GM19438 (cell line): ENCODE measurements around the gene VIT.

Experiments
- ATAC-seq: cut with Tn5 transposase; IDR thresholded peaks from one replicate; pipeline ENCODE4 v1.9.1; 2021; ENCODE audit warnings: low read depth; ENCODE audit not compliant: unreplicated experiment

VIT gene

DNA sequence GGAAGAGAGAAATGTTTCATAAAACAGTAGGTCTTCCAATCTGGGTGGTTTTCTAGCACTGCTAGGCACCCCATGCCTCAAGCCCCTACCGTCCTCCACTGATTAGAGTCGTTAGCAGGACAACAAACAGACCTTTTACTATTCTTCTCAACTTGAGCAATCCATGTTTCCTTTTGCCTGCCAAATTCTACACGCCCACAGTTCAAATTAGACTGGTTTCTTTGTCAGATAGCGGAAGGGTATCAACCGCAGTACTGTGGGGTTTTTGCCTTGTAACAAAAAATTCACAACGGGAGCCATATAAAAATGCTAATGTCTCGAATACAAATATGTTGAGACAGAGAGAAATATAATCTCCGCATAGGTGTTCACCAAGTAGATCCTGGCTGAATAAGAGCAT, 59.9 kb downstream of the VIT start:
- ATAC-seq, result no peak

GRCh38 chr2:36762764-36763490, 66.4 kb downstream of the VIT start:
- ATAC-seq, result no peak

GRCh38 chr2:36769106-36769505, 72.6 kb downstream of the VIT start:
- no peak for ATAC-seq

DNA sequence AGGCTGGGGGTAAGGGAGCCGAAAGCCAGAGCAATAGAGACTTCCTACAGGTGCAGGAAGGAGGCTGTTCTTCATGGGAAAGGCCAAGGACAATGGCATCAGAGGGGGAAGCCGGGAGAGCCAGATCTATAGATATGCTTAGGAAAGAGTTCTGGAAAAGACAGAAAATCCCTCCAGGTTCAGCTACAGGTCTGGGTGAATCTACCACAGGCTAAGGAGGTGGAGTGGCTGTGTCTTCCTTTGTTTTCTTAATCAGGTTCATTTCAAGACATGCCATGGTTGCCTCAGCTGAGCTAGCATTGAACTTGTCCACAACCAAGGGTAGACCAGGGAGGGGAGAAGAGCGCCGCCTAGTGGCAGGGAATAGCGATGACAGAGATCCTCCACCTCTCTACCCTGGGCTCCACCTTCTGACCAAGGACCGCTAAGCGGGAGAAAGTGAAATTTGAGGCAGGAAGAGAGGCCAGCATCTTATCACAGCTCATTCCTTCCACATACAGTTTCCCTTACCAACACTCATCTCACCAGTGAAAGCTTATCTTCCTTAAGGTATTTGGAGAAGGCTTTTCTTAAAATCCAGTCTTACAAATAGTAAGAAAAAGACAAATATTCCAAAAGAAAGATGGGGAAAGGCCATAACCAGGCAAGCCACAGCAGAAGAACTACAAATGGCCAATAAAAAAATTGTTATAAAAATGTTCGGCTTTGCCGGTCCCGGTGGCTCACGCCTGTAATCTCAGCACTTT, 74.2 kb downstream of the VIT start:
- ATAC-seq, result no peak

- no peak for ATAC-seq
These were observed 75.2 kb downstream of the VIT start for GRCh38 chr2:36771671-36772070.

DNA sequence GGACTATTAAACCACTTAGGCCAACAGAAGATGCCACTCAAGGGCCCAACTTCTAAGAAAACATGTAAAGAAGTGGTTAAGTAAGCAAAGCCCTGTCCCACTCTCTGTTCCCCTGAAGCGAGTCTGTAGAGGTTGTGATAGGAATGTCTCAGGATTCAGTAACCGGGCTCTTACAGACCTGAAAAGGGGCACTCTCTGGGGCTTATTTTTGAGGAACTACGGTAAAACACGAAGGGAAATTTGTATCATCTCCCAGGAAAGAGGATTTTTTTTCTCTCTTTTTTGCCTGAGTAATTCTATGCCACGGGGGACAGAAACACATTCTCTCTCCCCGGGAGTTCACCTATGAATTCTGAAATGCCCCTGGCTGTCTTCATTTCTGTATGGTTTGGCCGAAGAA, 77.4 kb downstream of the VIT start:
- no peak for ATAC-seq

DNA sequence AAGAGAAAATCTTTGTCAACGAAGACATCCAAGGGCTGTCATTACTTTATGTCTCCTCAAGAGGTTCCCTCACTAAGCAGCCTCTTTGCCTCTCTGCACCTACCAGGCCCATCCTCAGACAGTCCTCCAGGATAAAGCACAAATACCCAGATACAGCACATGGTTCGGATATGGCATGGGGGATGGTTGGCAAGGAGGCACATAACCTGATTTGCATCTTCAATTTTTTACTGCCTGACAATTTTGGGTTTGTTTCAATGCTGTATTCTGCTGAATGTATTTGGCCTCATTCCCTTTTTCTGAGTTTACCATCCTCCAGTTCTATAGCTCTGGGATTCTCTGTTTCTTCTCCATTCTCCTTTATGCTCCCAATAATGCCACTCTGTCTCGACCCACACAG, 78.8 kb downstream of the VIT start:
- ATAC-seq, result no peak

DNA sequence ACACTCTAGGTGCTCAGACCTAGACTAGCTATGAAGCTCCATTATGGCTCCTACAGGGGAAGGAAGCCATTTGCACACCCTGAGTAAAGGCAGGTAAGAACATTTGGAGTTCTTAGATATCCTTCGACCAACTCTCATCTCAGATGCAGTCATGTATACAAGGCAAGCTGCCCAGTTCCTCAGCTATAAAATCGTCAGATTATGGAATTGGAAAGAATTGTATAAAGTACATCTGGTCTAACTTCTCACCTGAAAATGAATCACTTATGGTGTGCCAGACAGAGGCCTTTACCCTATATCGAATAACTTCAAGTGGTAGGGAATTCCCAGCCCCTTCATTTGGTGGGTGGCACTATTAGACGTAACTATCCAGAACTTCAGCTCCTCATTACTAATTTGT, 79.3 kb downstream of the VIT start:
- ATAC-seq, result no peak

GRCh38 chr2:36777272-36777671, 80.8 kb downstream of the VIT start:
- ATAC-seq, result no peak

- ATAC-seq, result no peak
These were observed 81.3 kb downstream of the VIT start for GRCh38 chr2:36777788-36778187.

- no peak for ATAC-seq
These were observed 83.0 kb downstream of the VIT start for GRCh38 chr2:36779462-36779861.

GRCh38 chr2:36780231-36780839, 83.8 kb downstream of the VIT start:
- ATAC-seq, result no peak

- no peak for ATAC-seq
These were observed 85.6 kb downstream of the VIT start for GRCh38 chr2:36781907-36782720.

DNA sequence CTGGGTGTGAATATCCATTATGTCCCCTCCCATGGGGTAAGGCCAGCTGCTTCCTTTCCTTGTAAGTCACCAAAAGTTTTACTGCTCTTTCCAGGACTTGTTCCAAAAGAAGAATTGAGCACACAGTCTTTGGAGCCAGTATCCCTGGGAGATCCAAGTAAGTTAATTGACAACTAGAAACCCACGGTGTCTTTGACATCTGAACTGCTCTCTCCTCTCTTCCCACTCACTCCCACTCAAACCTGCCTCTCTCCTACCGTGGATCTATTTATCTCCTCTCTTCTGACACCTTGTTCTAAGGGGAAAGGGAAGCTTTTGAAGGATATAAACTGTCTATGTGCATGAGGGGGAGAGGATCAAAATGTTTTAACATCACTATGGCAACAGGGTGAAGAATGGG, 86.7 kb downstream of the VIT start:
- ATAC-seq, result no peak

DNA sequence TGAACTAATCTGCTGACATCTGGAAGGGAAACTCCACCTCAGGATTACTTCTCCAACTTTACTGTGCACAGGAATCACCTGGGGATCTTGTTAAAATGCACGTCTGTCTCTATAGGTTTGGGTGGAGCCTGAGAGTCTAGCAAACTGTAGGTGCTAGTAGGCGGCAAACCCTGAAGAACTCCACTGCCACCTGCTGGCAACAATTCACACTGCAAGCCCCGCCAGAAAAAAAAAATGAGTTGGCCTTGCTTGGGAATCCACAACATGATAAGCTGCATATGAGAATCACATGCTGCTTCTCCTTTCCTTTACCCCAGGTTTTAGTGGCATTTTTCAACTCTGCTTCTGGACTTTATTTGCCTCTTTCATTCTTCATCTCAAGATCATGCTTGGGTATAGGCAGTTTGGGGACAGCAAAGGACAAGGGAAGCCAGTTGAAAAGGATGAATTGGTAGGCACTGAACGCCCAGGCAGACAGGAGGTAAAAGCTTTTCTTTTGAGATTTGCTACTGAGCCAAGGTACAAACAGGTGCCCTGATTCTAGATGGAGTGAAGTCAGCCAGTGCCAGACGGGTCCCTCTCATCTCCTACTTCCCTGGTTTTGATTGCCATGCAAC, 88.8 kb downstream of the VIT start:
- no peak for ATAC-seq

GRCh38 chr2:36789181-36789804, 92.8 kb downstream of the VIT start:
- ATAC-seq, result peak; percentile 47

DNA sequence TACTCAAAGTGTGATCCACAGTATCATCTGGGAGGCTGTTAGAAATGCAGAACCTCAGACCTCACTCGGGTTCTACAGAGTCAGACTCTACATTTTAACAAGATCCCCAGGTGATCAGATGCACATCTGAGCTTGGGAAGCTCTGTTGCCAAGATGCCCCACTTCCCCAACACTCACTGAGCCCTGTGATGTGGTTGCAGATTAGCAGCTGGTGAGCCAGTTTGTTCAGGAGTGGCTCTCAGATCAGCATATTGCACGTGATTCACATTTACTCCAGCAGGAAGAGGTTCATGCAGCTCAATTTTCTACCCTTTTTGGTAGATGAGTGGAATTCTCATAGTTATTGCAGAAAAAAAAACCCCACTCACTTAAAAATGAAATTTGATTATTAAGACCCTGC, 96.4 kb downstream of the VIT start:
- ATAC-seq, result no peak

DNA sequence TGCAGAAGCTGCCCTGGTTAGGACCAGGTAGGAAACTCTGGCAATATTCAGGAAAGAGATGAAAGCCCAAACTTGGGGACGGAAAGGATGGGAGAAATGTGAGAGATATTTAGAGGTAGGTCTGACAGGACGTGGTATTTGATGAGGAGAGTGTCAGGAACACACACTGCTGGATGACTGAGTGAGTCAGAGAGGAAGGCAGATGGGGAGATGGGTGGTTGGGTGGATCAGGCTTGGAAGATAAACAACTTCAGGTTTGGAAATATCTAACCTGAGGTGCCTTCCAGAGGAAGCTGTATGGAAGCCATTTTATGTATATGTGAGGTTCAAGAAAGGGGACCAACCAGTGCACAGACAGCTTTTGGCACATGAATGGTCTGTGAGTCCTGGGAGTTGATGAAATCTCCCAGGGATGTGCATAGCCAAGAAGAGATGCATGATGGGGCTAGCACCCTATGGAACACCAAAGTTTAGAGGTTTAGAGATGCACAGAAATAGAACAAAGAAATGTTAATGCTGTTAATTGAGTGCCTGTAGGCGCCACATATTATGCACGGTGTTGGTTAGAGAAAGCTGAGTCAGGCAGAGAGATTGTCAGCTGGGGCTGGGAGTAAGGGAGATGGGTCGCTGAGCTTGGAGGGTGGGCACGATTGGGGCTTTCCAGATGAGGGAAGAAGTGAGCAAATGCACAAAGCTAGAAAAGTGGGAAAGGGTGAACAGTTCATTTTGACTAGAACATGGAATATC, 101.0 kb downstream of the VIT start:
- ATAC-seq, result no peak

- ATAC-seq, result no peak
These were observed 102.2 kb downstream of the VIT start for GRCh38 chr2:36798724-36799123.
